Measurements from ENCODE around the gene NSMCE1. TPM values are rescaled to one million over a fixed set of nuclear protein-coding genes. Genes with fewer than 3 reads are reported as not detected.

Gene NSMCE1
- total and polyA plus RNA-seq, 2 donors (not counting 1 experiment from before 2014, with no cell fraction given) = 29.0 to 61.9 TPM

- Histone ChIP-seq H3K4me1 (ENCODE audit: control insufficient read depth in 2 of 2, insufficient read depth in 2 of 2, low read length in 2 of 2) (peaks cover 33 to 46% of the 10 kb centered on the region in 2 donors), H3K4me2 (replicated peaks; ENCODE audit: low read depth, low read length, poor library complexity, severe bottlenecking) (peak overlapping the region; percentile 88), H3K36me3 (replicated peaks in 1 of 2; ENCODE audit: control extremely low read depth in 1 of 2, control insufficient read depth in 1 of 2, extremely low read depth in 1 of 2, insufficient read depth in 2 of 2, low read length in 1 of 2) (peaks cover 0 to 17% of the 10 kb centered on the region in 2 experiments), H3K4me3 (ENCODE audit: control extremely low read depth in 1 of 5, extremely low read depth in 1 of 5, insufficient read depth in 1 of 5, low read depth in 2 of 5, low read length in 4 of 5) (peak overlapping the region; percentile 69 to 98 (median 93)), H3K9me3 (ENCODE audit: control extremely low read depth in 1 of 3, control insufficient read depth in 2 of 3, insufficient read depth in 1 of 3, low read length in 2 of 3) (no peaks in the 10 kb centered on the region), H2AFZ (ENCODE audit: insufficient read depth, low read depth, low read length, poor library complexity, severe bottlenecking) (no peak overlapping the region), H4K20me1 (ENCODE audit: control insufficient read depth, insufficient read depth, low read length, poor library complexity, severe bottlenecking) (peaks cover 36% of the 10 kb centered on the region), H3K9ac (ENCODE audit: low read length) (peak overlapping the region; percentile 98), H3K79me2 (ENCODE audit: control insufficient read depth, insufficient read depth, low read length) (peaks cover 55% of the 10 kb centered on the region), H3K27me3 (replicated peaks in 1 of 4; ENCODE audit: control extremely low read depth in 1 of 4, control insufficient read depth in 3 of 4, insufficient read depth in 4 of 4, low read length in 3 of 4) (no peaks in the 10 kb centered on the region), H3K27ac (ENCODE audit: low read length in 2 of 2) (peak overlapping the region; percentile 62 to 97)
- ChIA-PET CTCF (interaction anchor here (0.7 to 1.2 kb wide), 3 partner anchors 17 to 82 kb away, joined by 3 to 4 read pairs (median 3); no protein-coding TSS in a partner anchor), POLR2A (interaction anchor here (0.7 kb wide), 1 partner anchor 81 kb away, joined by 3 read pairs; no protein-coding TSS in a partner anchor)
- Mint-ChIP-seq H3K9me3 (ENCODE audit: insufficient read depth) (peaks cover 3% of the 10 kb centered on the region), H3K4me1 (peaks cover 64% of the 10 kb centered on the region), H3K27ac (peak overlapping the region; percentile 92), H3K27me3 (no peaks in the 10 kb centered on the region), H3K4me3 (peak overlapping the region; percentile 91)
- no peak for DNase-seq
- WGBS (ENCODE audit: insufficient coverage) = 67% methylated on average over 9 of the region's 11 CpGs
- intact Hi-C loops (cut with micrococcal nuclease) = loop anchor here (10.0 kb wide), 1 partner anchor 92 kb away; the partner anchor contains the start of gene IL21R
- ATAC-seq (ENCODE audit: low read depth) = no peak
- TF ChIP-seq CTCF (IDR thresholded peaks at IDR 0.05) = no peak
- no peak for TF ChIP-seq EZH2 (IDR thresholded peaks at IDR 0.05; ENCODE audit: borderline replicate concordance, insufficient read depth, low read depth, low read length, poor library complexity, severe bottlenecking)
These were observed 44.2 kb upstream of the NSMCE1 start for GRCh38 chr16:27312580-27313421.

- Mint-ChIP-seq H3K27me3 (no peaks in the 10 kb centered on the region), H3K4me3 (peak overlapping the region; percentile 32), H3K9me3 (ENCODE audit: insufficient read depth) (peaks cover 3% of the 10 kb centered on the region), H3K4me1 (peaks cover 57% of the 10 kb centered on the region), H3K27ac (no peak overlapping the region)
- Histone ChIP-seq H3K9me3 (ENCODE audit: control extremely low read depth in 1 of 3, control insufficient read depth in 2 of 3, insufficient read depth in 1 of 3, low read length in 2 of 3) (no peaks in the 10 kb centered on the region), H3K4me3 (ENCODE audit: control extremely low read depth in 1 of 5, extremely low read depth in 1 of 5, insufficient read depth in 1 of 5, low read depth in 2 of 5, low read length in 4 of 5) (no peak overlapping the region), H3K79me2 (ENCODE audit: control insufficient read depth, insufficient read depth, low read length) (peaks cover 46% of the 10 kb centered on the region), H2AFZ (ENCODE audit: insufficient read depth, low read depth, low read length, poor library complexity, severe bottlenecking) (no peak overlapping the region), H3K27me3 (replicated peaks in 1 of 4; ENCODE audit: control extremely low read depth in 1 of 4, control insufficient read depth in 3 of 4, insufficient read depth in 4 of 4, low read length in 3 of 4) (no peaks in the 10 kb centered on the region), H3K27ac (ENCODE audit: low read length in 2 of 2) (no peak overlapping the region), H4K20me1 (ENCODE audit: control insufficient read depth, insufficient read depth, low read length, poor library complexity, severe bottlenecking) (peaks cover 27% of the 10 kb centered on the region), H3K4me2 (replicated peaks; ENCODE audit: low read depth, low read length, poor library complexity, severe bottlenecking) (no peak overlapping the region), H3K9ac (ENCODE audit: low read length) (no peak overlapping the region), H3K4me1 (ENCODE audit: control insufficient read depth in 2 of 2, insufficient read depth in 2 of 2, low read length in 2 of 2) (peaks cover 24 to 37% of the 10 kb centered on the region in 2 donors), H3K36me3 (replicated peaks in 1 of 2; ENCODE audit: control extremely low read depth in 1 of 2, control insufficient read depth in 1 of 2, extremely low read depth in 1 of 2, insufficient read depth in 2 of 2, low read length in 1 of 2) (peaks cover 0 to 8% of the 10 kb centered on the region in 2 experiments)
- ATAC-seq (ENCODE audit: low read depth) (no peak), DNase-seq (no peak)
- WGBS (ENCODE audit: insufficient coverage) = 86% methylated on average over 7 of the region's 7 CpGs
- POLR2A ChIA-PET = no interaction called here
- CTCF ChIA-PET = interaction anchor here (0.7 to 1.2 kb wide), 3 partner anchors 16 to 81 kb away, joined by 3 to 4 read pairs (median 3); no protein-coding TSS in a partner anchor
- TF ChIP-seq CTCF (IDR thresholded peaks at IDR 0.05) = no peak
- no peak for TF ChIP-seq EZH2 (IDR thresholded peaks at IDR 0.05; ENCODE audit: borderline replicate concordance, insufficient read depth, low read depth, low read length, poor library complexity, severe bottlenecking)
- intact Hi-C loops (cut with micrococcal nuclease) = loop anchor here (10.0 kb wide), 1 partner anchor 93 kb away; the partner anchor contains the start of gene IL21R
These were observed 43.3 kb upstream of the NSMCE1 start for GRCh38 chr16:27311897-27312303.

All from B cell (primary cell).